NCI-H1436 (cell line): ENCODE results near the gene AKAP12.
A peak's percentile ranks its signal among the peaks of the same experiment; 100 is the strongest.

Experiments used
- DNase-seq: peaks from one replicate; lab custom pipeline; 2025; lab: John Stamatoyannopoulos, UW

Gene AKAP12

GRCh38 chr6:151239603-151240035 is at the start of gene AKAP12:
Gene AKAP12, plus strand, starts transcription at chr6:151239967. Its CDS starts 596 bp downstream, at chr6:151240563.
- no peak for DNase-seq

GRCh38 chr6:151191527-151191926 is 48.2 kb upstream of the AKAP12 start:
- no peak for DNase-seq

DNA sequence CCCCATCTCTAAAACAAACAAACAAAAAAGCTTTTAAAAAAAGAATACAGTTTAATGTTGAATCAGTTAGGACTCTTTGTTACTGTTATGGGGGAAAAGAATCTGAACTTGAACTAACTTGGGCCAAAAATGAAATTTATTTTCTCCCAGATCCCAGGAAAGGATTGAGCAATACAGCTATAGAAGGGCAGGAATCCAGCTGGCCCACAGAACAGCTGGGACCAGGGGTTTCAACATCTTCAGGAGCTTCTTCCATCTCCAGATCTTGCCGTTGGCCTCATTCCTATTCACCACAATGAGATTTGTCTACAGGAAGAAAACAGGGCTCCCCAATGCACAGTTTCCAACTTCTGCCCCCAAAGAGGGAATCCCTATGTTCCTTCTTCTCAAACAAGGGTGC is 43.2 kb upstream of the AKAP12 start:
- DNase-seq, result no peak

GRCh38 chr6:151197556-151197955 is 42.2 kb upstream of the AKAP12 start:
- no peak for DNase-seq

GRCh38 chr6:151199991-151200390 is 39.8 kb upstream of the AKAP12 start:
- no peak for DNase-seq

GRCh38 chr6:151205721-151206600 is 33.8 kb upstream of the AKAP12 start:
- no peak for DNase-seq

- no peak for DNase-seq
Measured at GRCh38 chr6:151207674-151208073, 32.1 kb upstream of the AKAP12 start.

DNA sequence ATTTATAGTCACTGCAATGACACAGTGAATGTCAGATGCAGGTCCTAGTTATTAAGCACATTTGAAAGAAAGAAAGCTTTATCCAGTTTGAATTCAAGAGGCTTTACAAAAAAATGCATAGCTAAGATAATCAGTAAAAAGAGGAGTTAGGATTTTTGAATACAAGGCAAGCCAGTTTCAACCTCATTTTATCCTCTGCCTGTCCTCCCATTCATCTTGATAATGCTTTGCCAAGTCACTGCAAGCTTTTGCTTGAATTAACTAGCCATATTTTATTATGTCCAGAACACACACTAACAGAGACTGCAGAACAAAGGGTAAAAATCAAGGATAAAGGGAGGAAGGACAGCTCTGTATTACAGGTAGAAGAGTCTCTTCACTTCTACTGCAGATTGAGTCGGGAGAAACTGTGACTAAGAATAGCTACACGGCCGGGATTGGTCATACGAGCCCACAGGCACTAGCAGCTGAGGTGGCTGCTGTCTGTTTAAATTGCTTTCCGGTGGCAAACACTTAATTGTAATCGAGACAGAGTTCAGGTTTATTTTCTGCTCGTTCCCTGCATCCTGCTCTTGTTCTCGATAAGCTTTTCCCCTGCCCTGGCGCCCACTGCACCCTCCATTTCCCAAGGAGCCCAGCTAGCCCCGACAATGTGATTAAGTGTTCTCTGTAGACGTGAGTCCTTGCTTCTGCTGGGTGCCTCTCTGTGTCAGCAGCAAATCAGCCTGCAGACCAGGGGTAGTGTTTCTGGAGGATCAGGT is 30.5 kb upstream of the AKAP12 start:
- DNase-seq, result peak; percentile 32

DNA sequence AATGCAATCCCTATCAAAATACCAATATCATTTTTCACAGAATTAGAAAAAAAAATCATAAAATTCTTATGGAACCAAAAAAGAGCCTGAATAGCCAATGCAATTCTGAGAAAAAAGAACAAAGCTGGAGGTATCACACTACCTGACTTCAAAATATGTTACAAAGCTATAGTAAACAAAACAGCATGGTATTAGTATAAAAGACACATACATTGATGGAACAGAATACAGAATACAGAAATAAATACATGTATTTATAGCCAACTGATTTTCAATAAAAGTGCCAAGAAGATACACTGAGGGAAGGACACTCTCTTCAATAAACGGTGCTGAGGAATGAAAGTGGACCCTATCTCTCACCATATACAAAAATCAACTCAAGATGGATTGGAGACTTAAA is 28.7 kb upstream of the AKAP12 start:
- no peak for DNase-seq

- no peak for DNase-seq
Measured at GRCh38 chr6:151213352-151213751, 26.4 kb upstream of the AKAP12 start.

- no peak for DNase-seq
Measured at GRCh38 chr6:151215999-151216398, 23.8 kb upstream of the AKAP12 start.

- peak; percentile 18 for DNase-seq
Measured at GRCh38 chr6:151216804-151217203, 23.0 kb upstream of the AKAP12 start.

GRCh38 chr6:151219192-151219591 is 20.6 kb upstream of the AKAP12 start:
- no peak for DNase-seq

DNA sequence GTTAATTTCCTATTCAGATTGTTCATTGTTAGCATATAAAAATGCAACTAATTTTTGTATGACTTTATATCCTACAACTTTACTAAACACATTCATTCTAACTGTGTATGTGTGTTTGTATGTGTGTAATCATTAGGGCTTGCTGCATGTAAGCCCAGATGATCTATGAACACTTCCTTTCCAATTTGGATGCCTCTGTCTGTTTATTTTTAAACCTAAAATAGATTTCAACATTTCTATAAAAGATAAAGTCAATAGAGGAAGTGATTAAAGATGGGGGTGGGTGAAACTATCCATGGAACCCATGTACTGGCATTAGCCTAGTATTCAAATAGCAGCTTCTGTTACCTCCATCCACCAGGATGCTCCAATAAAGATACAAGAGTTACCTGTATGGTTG is 15.7 kb upstream of the AKAP12 start:
- DNase-seq, result no peak

- no peak for DNase-seq
Measured at GRCh38 chr6:151225919-151226318, 13.8 kb upstream of the AKAP12 start.

DNA sequence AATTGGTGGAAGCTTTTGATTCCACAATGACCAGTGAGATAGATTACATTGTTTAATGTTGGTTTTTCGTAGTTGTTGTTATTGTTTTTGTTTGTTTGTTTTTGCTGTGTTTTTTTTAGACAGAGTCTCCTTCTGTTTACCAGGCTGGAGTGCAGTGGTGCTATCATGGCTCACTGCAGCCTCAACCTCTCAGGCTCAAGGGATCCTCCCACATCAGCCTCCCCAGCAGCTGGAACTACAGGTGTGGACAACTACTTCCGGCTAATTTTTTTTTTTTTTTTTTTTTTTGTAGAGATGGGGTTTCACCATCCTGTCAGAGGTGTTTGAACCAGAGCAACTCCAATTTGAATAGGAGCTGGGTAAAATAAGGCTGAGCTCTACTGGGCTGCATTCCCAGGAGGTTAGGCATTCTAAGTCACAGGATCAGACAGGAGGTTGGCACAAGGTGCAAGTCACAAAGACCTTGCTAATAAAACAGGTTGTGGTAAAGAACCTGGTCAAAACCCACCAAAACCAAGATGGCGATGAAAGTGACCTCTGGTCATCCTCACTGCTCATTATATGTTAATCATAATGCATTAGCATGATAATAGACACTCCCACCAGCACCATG is 10.9 kb upstream of the AKAP12 start:
- no peak for DNase-seq

DNA sequence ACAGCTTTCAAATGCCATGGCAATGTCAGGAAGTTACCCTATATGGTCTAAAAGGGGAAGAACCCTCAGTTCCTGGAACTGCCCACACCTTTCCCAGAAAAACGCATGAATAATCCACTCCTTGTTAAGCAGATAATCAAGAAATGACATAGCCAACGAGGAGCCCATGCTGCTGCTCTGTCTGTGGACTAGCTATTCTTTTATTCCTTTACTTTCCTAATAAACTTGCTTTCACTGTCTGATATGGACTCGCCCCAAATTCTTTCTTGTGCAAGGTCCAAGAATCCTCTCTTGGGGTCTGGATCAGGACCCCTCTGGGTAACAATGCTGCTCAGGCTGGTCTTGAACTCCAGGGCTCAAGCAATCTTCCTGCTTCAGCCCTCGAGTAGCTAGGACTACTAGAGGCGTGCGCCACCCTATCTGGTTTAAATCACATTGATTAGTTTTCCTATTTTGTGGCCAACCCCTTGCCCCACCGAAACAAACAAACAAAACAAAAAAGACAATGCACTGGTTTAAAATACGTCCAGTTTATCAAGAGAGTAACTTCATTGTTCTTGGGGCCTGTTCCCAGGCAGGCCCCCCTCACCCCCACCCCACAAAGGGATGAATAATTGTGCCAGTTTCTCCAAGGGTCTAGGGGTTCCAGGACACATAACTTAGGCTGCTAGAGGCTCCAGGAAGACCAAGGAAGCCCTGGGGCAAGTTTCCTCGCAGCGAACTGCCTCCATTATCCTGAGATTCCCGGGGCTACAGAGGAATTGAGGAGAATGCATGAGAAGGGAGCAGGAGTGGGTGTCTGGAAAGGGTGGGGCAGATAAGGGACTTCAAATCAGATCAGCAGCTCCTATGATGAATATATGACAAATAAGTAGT is 10.1 kb upstream of the AKAP12 start:
- no peak for DNase-seq

DNA sequence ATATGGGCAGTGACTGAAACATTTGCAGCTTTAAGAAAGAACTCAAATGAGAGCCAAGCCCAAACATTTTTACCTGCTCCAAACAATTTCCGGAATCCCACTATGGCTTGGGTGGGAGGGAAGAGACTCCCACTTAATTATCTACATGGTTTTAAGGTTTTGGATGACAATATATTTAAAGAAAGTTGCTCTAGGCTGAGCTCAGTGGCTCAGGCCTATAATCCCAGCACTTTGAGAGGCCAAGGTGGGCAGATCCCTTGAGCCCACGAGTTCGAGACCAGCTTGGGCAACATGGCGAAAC is 9.5 kb upstream of the AKAP12 start:
- DNase-seq, result no peak

DNA sequence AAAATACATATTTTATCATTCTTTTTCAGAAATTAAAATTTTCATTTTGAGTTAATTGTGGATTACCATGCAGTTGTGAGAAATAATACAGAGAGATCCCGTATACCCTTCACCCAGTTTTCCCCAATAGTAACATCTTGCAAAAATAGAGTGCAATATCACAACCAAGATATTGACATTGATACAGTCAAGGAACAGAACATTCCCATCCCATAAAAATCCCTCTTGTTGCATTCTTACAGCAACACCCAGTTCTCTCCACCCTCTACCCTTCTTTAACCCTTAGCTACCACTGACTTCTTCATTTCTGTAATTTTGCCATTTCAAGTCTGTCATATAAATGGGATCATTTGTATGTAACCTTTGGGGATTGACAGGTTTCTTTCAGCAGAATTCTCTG is 6.9 kb upstream of the AKAP12 start:
- DNase-seq, result no peak

DNA sequence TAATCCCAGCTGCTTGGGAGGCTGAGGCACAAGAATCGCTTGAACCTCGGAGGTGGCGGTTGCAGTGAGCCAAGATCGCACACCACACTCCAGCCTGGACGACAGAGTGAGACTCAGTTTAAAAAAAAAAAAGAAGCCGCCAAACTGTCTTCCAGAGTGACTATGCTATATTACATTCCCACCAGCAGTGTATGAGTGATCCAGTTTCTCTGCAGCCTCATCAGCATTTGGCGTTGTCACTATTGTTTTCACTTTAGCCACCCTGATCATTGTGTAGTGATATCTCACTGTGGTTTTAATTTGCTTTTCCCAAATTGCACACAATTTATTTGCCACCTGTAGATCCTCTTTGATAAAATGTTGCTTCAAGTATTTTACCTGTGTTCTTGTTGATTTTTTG is 6.0 kb upstream of the AKAP12 start:
- no peak for DNase-seq

GRCh38 chr6:151236668-151237401 is 2.9 kb upstream of the AKAP12 start:
- DNase-seq, result no peak
